Femur (tissue), 1 donor: ENCODE measurements around the gene NBEA.
"Not testable (repeated sequence)": the region's sequence is repeated elsewhere in the genome, so short reads cannot be mapped to it uniquely, and the experiment has no call there.

ENCODE experiments used
- DNase-seq: peaks from one replicate; pipeline ENCODE4 v3.0.0-alpha.2; 2017

The NBEA gene

GRCh38 chr13:35309706-35310105, 367.6 kb downstream of the NBEA start:
- DNase-seq: no peak

DNA sequence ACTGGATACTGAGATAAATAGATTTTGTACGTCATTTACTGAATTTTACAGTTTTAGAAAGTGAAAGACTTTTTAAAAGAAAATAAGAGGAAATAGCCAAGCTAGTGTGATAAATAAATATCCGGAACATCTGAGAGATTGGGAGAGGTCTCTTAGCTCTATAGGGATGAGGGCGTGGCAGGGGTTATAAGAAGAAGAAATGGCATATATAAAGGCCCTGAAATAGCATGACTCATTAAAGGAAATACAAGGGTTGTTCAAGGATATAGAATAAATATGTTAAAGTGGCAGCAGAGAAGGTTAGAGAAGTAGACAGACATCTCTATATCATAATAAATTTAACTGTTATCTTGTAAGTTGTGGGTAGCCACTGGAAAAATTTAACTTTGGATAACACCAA, 390.1 kb downstream of the NBEA start:
- DNase-seq: no peak

DNA sequence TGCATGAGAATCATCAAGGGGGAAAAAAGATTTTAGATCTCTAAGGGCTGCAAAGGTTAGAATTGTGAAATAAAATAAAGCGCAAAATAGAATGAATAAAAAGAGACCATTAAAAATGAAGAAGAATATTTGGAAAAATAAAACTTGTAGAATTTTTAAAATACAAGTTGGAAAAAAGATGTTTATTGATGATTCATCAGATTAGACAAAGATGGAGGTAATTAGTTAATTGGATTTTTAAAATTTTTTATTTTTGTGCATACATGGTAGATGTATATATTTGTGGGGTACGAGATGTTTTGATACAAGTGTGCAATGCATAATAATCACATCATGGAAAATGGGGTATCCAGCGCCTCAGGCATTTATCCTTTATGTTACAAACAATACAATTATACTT, 391.1 kb downstream of the NBEA start:
- no peak for DNase-seq

- no peak for DNase-seq
These were observed 400.4 kb downstream of the NBEA start for GRCh38 chr13:35342440-35342839.

DNA sequence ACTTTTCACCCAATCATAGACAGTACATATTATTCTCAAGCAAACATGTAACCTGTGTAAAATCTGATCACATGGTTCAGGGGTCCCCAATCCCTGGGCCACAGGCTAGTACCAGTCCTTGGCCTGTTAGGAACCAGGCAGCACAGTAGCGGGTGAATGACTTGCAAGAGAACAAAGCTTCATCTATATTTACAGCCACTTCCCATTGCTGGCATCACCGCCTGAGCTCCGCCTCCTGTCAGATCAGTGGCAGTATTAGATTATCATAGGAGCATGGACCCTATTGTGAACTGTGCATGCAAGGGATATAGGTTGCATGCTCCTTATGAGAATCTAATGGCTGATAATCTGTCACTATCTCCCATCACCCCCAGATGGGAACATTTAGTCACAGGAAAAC, 401.3 kb downstream of the NBEA start:
- DNase-seq: no peak

GRCh38 chr13:35345992-35346391, 403.9 kb downstream of the NBEA start:
- no peak for DNase-seq

GRCh38 chr13:35346494-35346893, 404.4 kb downstream of the NBEA start:
- DNase-seq: no peak

DNA sequence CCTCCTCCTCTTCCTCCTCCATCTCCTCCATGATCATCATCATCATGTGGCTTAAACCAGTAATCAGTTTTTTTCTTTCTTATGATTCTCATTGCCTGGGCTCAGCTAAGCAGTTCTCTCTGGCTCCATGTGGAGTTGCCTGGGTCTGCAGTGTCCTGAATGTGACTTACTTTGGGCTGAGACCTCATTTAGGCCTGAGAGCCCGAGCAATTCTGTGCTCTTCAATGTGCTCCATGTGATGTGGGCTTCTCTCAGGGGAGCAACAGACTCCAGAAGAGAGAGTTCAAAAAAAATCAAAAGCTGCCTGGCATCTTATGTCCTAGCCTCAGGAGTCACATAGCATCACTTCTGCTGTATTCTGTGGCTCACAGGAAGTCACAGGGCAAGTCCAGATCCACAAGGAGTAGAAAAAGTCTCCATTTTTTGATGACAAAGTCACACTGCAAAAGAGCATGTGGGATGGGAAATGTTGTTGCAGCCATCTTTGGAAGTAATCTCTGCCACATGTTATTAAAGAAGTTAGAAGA, 405.7 kb downstream of the NBEA start:
- no peak for DNase-seq

GRCh38 chr13:35349052-35349451, 407.0 kb downstream of the NBEA start:
- no peak for DNase-seq

DNA sequence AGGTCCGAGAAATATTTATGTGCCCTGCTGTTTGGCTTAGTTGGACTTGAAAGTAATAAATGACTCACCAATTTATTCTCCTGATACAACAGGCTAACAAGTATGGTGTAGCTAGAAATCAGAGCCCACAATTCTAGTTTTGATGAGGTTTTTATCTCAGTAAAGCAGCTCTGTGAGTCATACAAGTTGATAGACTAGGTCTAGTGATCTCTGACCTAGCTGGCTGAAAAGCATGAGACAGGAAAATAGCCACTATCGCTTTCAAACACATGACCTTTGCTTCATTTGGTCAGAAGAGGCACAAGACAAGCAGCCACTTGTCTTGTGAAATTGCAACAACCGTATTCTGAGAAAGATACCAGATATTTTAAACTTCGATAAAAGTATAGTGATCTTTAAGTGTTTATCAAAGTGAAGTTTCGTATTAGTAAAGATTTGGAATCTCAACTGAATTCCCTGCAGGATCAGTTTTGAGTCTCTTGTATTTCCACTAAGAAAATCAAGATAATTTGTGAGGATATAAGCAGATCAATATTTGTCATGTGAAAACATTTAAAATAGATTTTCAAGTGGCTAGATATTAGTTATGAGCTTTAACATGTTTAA, 407.7 kb downstream of the NBEA start:
- no peak for DNase-seq

GRCh38 chr13:35354285-35354684, 412.2 kb downstream of the NBEA start:
- no peak for DNase-seq

DNA sequence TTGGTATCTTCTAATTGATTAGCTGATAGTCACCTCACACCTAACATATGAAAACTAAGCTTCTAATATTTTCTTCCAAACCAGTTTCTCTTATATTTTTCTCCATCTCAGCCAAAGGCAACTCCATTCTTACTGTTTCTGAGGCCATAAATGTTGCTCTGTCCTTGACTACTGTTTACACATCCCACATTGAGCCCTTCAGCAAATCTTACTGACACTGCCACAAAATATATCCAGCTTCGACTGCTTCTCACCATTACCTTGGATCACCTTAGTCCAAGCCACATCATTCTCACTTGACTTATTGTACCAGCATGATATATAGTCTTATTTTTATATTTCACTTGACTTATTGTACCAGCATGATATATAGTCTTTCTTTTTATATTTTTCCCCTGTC, 412.8 kb downstream of the NBEA start:
- DNase-seq: no peak

- DNase-seq: no peak
These were observed 414.5 kb downstream of the NBEA start for GRCh38 chr13:35356572-35356971.

- no peak for DNase-seq
These were observed 423.8 kb downstream of the NBEA start for GRCh38 chr13:35365883-35366282.

- no peak for DNase-seq
These were observed 425.5 kb downstream of the NBEA start for GRCh38 chr13:35367586-35367985.

DNA sequence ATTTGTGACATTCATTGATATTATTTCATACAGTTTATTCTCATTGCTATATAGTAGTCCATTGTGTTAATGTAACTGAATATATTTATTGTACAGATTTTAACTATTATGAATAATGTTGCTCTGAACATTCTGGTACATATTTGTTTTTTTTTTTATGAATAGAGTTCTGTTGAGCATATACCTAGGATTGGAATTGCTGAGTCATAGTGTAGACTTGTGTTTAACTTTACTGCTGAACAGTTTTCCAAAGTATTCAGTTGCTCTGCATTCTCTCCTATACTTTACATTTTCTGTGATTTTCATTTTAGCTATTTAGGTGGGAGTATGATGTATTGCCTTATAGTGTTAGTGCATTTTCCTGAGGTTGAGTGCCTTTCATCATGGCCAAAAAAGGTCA, 436.9 kb downstream of the NBEA start:
- DNase-seq: no peak

GRCh38 chr13:35379663-35380062, 437.6 kb downstream of the NBEA start:
- DNase-seq: no peak

DNA sequence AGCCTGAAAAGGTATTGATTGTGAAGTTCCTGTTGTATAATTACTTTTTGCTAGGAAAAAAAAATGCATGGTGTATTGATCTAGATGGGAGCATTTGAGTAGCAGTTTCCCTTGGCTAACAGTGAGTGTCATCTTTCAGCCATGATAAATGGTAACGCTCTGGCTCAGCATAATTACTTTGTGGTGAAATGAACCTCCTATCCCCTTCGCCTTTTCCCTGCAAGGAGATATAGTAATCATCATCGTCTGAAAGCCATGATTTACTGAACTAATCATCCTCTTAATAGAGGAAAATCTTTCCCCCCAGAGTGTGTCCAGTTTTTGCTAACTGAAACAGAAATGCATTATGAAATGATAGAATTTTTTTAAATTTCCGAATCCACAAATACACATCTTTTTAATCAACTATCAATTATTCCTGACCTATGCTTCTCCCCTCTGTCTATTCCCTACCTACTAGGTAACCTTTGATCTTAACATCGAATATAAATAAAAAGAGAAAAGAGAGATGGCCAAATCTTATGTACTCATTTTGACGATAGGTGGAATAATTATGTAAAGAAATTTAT, 445.7 kb downstream of the NBEA start:
- DNase-seq: no peak

DNA sequence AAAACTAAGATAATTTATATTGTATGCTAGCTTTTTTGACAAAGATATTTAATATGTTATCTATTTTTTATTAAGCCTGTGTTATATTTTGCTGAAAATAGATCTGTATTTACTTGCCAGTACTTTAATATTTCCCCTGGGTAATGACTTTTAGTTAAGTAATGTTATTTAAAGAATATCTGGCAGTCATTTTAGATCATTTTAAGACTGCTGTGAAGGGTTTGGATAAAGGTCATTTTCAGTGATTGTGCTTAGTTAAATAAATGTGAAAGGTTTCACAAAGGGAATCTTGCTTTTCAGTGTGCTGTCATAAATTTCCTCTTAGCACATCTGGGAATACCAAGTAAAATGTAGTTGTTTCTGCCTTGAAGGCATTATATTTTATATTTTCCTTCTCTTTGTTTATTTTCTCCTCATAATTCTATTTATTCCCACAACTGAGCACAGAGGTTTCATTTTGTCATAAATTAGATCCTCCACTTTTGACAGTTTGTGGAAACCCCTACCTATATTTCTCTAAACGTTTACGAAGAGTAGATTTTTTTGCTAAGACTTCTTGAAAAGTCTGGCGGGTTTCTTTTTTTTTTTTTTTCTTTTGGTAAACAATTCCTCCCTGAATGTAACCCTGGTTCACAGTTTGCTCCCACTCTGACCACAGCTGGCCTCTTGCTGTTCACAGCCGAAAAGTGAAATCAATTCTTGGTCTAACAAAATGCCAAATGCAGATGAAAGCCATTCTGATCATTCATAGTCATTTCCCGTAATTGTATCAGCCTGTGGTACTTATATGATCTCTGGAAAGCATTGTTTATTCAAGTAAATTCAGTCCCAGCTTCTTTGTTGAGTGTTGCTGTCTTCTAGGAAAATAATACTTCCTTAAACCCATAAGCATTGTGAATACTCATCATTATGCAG, 446.6 kb downstream of the NBEA start:
- DNase-seq: peak; percentile 18

DNA sequence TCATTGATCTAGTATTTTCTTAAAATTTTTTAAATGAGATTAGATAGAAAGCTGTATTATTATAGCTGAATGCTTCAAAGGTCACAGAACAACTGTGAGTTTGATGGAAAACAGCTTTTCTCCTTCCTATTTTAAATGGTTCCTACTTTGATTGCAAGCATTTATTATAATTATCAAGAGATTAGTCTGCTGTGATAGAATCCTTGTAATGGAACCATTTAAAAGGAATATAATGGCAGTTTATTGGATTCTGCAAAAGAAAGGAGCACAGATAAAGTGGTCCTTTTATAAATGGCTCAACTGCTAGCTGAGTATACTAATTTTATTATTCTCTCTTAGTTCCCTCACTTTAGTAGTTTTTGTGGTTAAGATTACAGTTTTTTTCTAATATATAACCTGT, 447.5 kb downstream of the NBEA start:
- DNase-seq: no peak

- DNase-seq: no peak
These were observed 450.7 kb downstream of the NBEA start for GRCh38 chr13:35392768-35393167.

DNA sequence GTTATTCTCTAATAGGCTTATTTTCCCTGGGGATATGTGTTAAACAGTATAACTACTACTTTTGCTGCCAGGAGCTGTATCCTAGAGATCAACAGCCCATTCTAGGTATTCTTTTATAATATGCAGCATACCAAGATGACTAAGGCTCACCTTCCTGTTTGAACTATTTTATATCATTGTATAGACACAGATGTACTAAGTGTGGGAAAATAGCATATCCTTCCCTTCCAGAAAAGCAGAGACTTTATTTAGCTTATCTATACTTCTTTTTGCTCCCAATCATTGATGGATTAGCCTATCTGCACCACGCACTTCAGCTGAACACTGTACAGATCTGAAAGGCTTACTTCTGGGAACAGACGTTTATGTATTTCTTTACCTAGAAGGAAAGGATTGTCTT, 451.8 kb downstream of the NBEA start:
- no peak for DNase-seq

DNA sequence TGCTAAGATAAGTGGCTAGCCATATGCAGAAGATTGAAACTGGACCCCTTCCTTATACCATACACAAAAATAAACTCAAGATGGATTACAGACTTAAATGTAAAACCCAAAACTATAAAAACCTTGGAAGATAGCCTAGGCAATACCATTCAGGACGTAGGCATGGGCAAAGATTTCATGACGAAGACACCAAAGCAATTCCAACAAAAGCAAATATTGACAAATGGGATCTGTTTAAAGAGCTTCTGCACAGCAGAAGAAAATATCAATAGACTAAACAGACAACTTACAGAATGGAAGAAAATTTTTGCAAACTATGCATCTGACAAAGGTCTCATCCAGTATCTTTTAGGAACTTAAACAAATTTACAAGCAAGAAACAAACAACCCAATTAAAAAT, 466.2 kb downstream of the NBEA start:
- DNase-seq: not testable (repeated sequence)
